Measurements from ENCODE around the gene NFATC3.
A peak's percentile ranks its signal among the peaks of the same experiment; 100 is the strongest.

NFATC3 gene

GRCh38 chr16:68085259-68086071 is at the start of gene NFATC3:
TSS of gene NFATC3 (plus strand) at chr16:68085370. CDS start at chr16:68085682, 312 bp downstream.
- peak; percentile 99 for DNase-seq

- DNase-seq: no peak
Observed at GRCh38 chr16:68037841-68038597, 47.2 kb upstream of the NFATC3 start.

GRCh38 chr16:68040506-68041288 is 44.5 kb upstream of the NFATC3 start:
- peak; percentile 81 to 86 for DNase-seq

- DNase-seq: no peak
Observed at GRCh38 chr16:68041783-68042182, 43.4 kb upstream of the NFATC3 start.

- DNase-seq: no peak
Observed at GRCh38 chr16:68046106-68046505, 39.1 kb upstream of the NFATC3 start.

DNA sequence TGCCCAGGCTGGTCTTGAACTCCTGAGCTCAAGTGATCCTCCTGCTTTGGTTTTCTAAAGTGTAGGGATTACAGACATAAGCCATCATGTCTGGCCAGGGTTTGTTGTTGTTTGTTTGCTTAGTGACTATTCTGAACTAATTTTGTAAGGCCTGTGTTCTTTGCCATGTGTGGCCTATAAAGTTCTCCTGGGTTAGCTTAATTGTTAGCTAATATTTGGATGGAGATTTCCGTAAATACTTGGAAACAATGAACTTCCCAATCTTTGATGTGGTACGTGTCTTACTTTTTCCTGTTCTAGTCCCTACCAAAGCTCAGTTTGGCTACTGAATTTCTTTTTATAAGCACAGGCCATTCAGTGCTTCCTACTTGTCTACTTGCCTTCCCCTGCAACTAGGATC is 37.2 kb upstream of the NFATC3 start:
- DNase-seq: no peak

- no peak for DNase-seq
Observed at GRCh38 chr16:68049449-68049848, 35.7 kb upstream of the NFATC3 start.

- DNase-seq: no peak
Observed at GRCh38 chr16:68055395-68055794, 29.8 kb upstream of the NFATC3 start.

GRCh38 chr16:68059804-68060203 is 25.4 kb upstream of the NFATC3 start:
- no peak for DNase-seq

DNA sequence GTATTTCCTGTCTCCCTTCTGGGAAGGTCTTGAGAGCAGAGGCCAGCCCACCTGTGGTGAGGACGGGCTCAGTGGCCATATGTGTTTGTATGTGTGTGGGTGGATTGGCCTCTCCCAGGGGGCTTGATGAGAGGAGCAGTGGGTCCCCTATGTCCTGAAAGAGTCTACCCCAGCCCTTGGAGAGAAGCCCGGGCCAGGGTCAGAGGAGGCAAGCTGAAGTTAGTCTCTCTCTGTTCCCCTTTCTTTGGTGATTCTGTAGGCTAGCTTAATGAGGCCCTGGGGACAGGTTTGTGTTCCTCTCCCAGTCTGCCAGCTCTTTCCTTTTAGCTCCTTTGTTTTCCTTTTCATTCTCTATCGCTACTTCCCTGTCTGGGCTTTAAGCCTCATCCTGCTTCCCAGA is 23.8 kb upstream of the NFATC3 start:
- DNase-seq: no peak

- DNase-seq: no peak
Observed at GRCh38 chr16:68062910-68063393, 22.2 kb upstream of the NFATC3 start.

- DNase-seq: peak; percentile 61
Observed at GRCh38 chr16:68064791-68065365, 20.3 kb upstream of the NFATC3 start.

DNA sequence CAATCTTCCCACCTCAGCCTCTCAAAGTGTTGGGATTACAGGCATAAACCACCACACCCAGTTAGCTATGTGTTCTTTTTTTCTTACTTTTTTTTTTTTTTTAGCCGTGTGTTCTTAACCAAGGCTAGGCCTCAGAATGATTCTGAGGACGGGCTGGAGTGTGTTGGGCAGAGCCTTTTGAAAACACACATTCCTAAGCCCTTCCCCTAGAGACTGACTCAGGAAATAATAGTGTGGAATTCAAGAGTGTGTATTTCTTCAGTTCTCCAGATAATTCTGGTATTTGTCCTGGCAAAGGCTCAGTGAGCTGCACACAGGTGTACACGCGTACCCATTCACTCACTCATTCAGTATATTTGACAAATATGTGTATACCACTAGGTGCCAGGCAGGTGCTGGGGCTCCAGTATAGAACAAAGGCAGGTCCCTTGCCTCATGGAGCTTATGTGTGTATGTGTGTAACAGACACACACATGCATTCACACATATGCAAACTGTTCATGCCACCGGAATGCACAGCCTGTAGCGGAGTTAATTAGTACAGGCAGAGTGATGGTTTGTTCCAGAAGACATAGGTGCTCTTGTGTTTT is 19.4 kb upstream of the NFATC3 start:
- DNase-seq: no peak

DNA sequence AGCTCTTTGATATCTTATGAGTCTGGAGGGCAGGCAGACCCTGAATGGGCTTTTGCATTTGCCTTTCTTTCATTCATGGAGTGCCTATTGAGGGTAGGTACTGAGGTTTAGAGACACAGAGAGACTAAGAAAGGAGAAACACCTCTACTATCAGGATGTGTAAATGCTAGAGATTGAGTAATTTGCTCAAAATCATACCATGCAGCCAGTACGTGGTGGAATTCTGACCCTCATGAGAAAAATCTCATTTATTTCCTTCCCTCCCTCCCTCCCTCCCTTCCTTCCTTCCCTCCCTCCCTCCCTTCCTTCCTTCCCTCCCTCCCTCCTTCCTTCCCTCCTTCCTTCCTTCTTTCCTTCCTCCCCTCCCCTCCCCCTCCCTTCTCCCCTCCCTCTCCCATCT is 18.4 kb upstream of the NFATC3 start:
- no peak for DNase-seq

- no peak for DNase-seq
Observed at GRCh38 chr16:68068926-68069325, 16.2 kb upstream of the NFATC3 start.

DNA sequence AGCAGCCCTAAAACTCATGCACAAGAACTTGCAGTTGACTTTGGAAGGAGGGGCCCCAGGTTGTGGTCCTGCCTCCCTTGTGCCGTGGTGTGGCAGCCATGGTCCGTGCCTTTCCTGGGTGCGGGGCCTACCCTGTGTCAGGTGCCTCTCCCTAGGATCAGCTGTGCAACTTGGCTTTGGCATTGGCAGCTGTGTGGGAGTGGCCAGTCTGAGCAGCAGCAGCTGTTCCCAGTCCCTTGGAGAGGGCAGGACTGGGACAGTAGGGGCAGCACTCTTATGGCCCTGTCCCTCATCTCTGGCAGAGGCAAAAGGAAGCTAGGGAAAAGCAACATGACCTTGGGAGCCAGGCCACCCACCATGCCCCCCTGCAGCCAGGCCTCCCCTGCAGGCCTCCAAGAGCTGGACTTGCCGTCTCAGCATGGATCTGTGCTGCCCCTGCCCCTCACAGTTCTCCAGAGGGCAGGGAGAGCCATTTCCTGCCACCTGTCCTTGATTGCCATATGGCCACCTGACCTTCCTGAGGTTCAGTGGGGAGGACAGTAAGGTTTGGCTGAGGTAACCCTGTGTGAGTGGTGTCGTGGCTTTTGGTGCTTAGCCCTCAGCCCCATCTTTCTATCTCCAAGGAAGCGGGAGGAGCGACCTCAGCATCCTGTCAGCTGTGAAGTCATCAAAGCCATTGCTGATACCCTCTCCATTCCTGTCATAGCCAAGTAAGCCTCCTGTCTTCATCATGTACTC is 15.5 kb upstream of the NFATC3 start:
- DNase-seq: no peak

DNA sequence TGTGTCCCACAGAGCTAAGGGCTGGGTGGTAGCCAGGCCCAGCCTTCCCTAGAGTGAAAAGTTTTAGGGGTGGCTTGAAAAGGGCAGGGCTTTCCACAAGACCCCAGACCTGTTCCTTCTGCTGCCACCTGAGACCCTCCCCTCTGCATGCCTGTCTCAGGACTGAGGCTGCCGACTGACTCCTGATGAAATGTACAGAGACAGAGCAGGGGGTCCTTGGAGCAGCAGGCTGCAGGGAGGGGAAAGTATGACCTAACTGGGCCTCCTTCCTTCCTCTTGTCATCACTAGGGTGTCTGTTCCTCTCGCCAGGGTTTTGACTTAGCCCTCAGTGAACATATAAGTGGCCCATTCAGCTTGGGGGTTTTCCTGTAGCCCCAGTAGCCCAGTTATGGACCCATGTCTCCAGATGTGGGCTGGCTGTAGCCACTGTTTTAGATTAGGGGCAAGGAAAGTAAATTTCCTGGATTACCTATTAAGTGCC is 14.9 kb upstream of the NFATC3 start:
- no peak for DNase-seq

GRCh38 chr16:68070806-68071517 is 14.2 kb upstream of the NFATC3 start:
- DNase-seq: no peak

DNA sequence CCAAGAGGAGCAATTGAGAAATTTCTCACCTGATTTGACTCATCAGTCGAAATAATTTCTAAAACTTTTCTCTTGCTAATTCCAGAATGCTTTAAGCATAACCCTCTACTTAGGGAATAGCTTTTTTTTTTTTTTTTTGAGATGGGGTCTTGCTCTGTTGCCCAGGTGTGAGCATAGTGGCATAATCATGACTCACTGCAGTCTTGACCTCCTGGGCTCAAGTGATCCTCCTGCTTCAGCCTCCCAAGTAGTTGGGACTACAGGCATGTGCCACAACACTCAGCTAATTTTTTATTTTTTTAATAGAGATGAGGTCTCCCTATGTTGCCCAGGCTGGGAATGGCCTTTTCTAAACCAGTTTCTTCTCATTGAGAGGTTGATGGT is 13.7 kb upstream of the NFATC3 start:
- DNase-seq: no peak

DNA sequence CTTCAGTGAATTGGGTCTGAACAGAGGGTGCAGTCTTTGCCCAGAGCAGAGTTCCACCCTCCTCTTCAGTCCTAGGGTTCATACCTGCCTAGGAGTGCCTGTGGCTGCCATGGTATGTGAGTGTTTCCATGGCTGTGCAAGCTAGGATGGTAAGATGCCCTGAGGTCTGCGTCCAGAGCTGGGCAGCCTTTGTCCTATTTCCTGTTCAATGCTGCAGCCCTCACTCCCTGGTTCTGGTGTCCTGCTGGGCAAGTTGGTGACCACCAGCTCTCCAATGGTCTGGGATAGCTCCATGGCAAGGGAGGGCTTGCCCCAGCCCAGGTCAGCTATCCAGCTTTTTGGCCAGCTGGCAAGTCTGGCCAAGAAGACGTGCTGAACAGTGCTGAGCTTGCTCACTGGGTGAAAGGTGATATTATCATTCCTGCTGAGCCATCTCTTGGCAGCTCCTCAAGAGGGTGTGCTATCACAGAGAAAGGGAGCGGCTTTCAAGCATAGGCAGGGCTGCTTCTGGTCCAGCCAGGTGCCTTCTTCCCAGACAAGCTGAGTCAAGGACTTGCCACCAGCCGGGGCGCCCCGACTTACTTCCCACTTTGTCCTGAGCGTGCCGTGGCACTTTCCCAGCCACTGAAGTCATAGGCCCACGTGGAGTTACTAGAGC is 13.0 kb upstream of the NFATC3 start:
- no peak for DNase-seq

Data from stimulated activated CD4-positive, alpha-beta T cell treated with anti-CD3 and anti-CD28 coated beads, Interleukin-4, amount 100 ng/mL, for 4 hours (primary cell).